Hypothalamus (tissue), 51 donors: ENCODE results near the gene ENTREP3.

Experiments
- DNase-seq, 51 donors: peaks; one replicate each; lab custom pipeline; 2025; lab: John Stamatoyannopoulos, UW

The ENTREP3 gene

GRCh38 chr1:155278689-155279160, 23.4 kb upstream of the ENTREP3 start:
- peak in 2 of 51 donors; percentile 37 to 82 for DNase-seq

GRCh38 chr1:155277902-155278688, 22.8 kb upstream of the ENTREP3 start:
- DNase-seq = peak in 23 of 51 donors; percentile 12 to 82 (median 24)

- DNase-seq = peak; percentile 59 to 99 (median 94)
Observed at GRCh38 chr1:155277070-155277901, 22.0 kb upstream of the ENTREP3 start, which contains the start of gene HCN3. Gene HCN3 (plus strand): TSS chr1:155277463. CDS start chr1:155277591, 128 bp downstream.

- peak; percentile 39 to 94 (median 88) for DNase-seq
Observed at GRCh38 chr1:155273343-155274245, 18.3 kb upstream of the ENTREP3 start, which contains the start of gene CLK2. Gene CLK2 (minus strand): TSS chr1:155273504. CDS start chr1:155270977, 2,527 bp downstream.

GRCh38 chr1:155272466-155273342, 17.4 kb upstream of the ENTREP3 start:
- peak in 7 of 51 donors; percentile 49 to 80 (median 65) for DNase-seq

GRCh38 chr1:155269381-155269780, 14.1 kb upstream of the ENTREP3 start:
- DNase-seq = no peak

GRCh38 chr1:155268630-155269029, 13.3 kb upstream of the ENTREP3 start:
- DNase-seq = no peak

- DNase-seq = no peak
Observed at GRCh38 chr1:155267373-155267772, 12.1 kb upstream of the ENTREP3 start.

- DNase-seq = no peak
Observed at GRCh38 chr1:155266553-155266952, 11.3 kb upstream of the ENTREP3 start.

GRCh38 chr1:155263067-155263466, 7.8 kb upstream of the ENTREP3 start:
- no peak for DNase-seq

GRCh38 chr1:155261852-155262673, 6.8 kb upstream of the ENTREP3 start, which contains the start of gene SCAMP3:
Gene SCAMP3 (minus strand): TSS chr1:155262360. CDS start chr1:155262151, 209 bp downstream.
- DNase-seq = peak; percentile 51 to 98 (median 95)

- no peak for DNase-seq
Observed at GRCh38 chr1:155261493-155261851, 6.2 kb upstream of the ENTREP3 start.

- no peak for DNase-seq
Observed at GRCh38 chr1:155260276-155260675, 5.0 kb upstream of the ENTREP3 start.

GRCh38 chr1:155256058-155256852, 972 bp upstream of the ENTREP3 start:
- DNase-seq = peak in 1 of 51 donors; percentile 25

GRCh38 chr1:155254714-155255242, 505 bp downstream of the ENTREP3 start:
- DNase-seq = peak in 22 of 51 donors; percentile 27 to 71 (median 48)

GRCh38 chr1:155254228-155254713, 1.0 kb downstream of the ENTREP3 start:
- peak in 7 of 51 donors; percentile 4 to 51 (median 22) for DNase-seq

GRCh38 chr1:155253797-155254196, 1.5 kb downstream of the ENTREP3 start:
- peak in 1 of 51 donors; percentile 32 for DNase-seq
